ENCODE results near the gene INPP4B.

- TF ChIP-seq CTCF (IDR thresholded peaks at IDR 0.05) = no peak
- TF ChIP-seq POLR2A (IDR thresholded peaks at IDR 0.05) = no peak
- TF ChIP-seq POLR2AphosphoS5 (IDR thresholded peaks at IDR 0.05) = no peak
Observed at GRCh38 chr4:142532054-142532453, 314.0 kb downstream of the INPP4B start.

All from breast epithelium (tissue), 3 donors.